RPMI8226 (cell line): ENCODE measurements around the gene MTARC2.
A peak's percentile ranks its signal among the peaks of the same experiment; 100 is the strongest.

ENCODE experiments used
- DNase-seq: peaks from one replicate; pipeline ENCODE4 v3.0.0-alpha.2; 2015

MTARC2 gene

GRCh38 chr1:220770245-220770913 is 22.3 kb downstream of the MTARC2 start:
- no peak for DNase-seq

GRCh38 chr1:220772846-220773245 is 24.7 kb downstream of the MTARC2 start:
- no peak for DNase-seq

GRCh38 chr1:220775240-220775853 is 27.2 kb downstream of the MTARC2 start:
- peak; percentile 41 for DNase-seq

GRCh38 chr1:220776254-220776653 is 28.1 kb downstream of the MTARC2 start:
- DNase-seq: no peak

GRCh38 chr1:220776720-220777326 is 28.7 kb downstream of the MTARC2 start:
- DNase-seq: peak; percentile 76

GRCh38 chr1:220783453-220783852 is 35.3 kb downstream of the MTARC2 start:
- no peak for DNase-seq

- DNase-seq: no peak
These were observed 36.6 kb downstream of the MTARC2 start for GRCh38 chr1:220784751-220785150.

GRCh38 chr1:220785166-220786056 is 37.3 kb downstream of the MTARC2 start:
- DNase-seq: no peak

GRCh38 chr1:220786057-220786336 is 37.9 kb downstream of the MTARC2 start:
- DNase-seq: no peak

GRCh38 chr1:220786337-220787068 is 38.4 kb downstream of the MTARC2 start, which contains the start of gene MTARC1:
Gene MTARC1 (plus strand): TSS chr1:220786913. CDS start chr1:220786945, 32 bp downstream.
- DNase-seq: peak; percentile 52

- DNase-seq: no peak
These were observed 39.0 kb downstream of the MTARC2 start for GRCh38 chr1:220787069-220787619.

GRCh38 chr1:220788900-220789299 is 40.8 kb downstream of the MTARC2 start:
- DNase-seq: no peak

GRCh38 chr1:220789532-220790147 is 41.5 kb downstream of the MTARC2 start:
- no peak for DNase-seq

GRCh38 chr1:220791285-220791684 is 43.2 kb downstream of the MTARC2 start:
- DNase-seq: peak; percentile 46

- DNase-seq: no peak
These were observed 43.8 kb downstream of the MTARC2 start for GRCh38 chr1:220791956-220792355.

GRCh38 chr1:220796530-220796929 is 48.4 kb downstream of the MTARC2 start:
- peak; percentile 34 for DNase-seq

GRCh38 chr1:220797044-220797443 is 48.9 kb downstream of the MTARC2 start:
- DNase-seq: no peak

GRCh38 chr1:220797553-220797952 is 49.4 kb downstream of the MTARC2 start:
- no peak for DNase-seq

GRCh38 chr1:220798338-220798737 is 50.2 kb downstream of the MTARC2 start:
- DNase-seq: no peak

- no peak for DNase-seq
These were observed 52.1 kb downstream of the MTARC2 start for GRCh38 chr1:220800262-220800661.

- DNase-seq: peak; percentile 38
These were observed 55.5 kb downstream of the MTARC2 start for GRCh38 chr1:220803401-220804201.
